Activated CD4-positive, CD25-positive, alpha-beta regulatory T cell treated with anti-CD3 and anti-CD28 coated beads, Interleukin-2, amount 50 U/mL, for 16 hours (primary cell): Measurements from ENCODE around the gene SMAD1.
"Not testable (repeated sequence)": the region's sequence is repeated elsewhere in the genome, so short reads cannot be mapped to it uniquely, and the experiment has no call there.

Source experiments
- DNase-seq: peaks from one replicate; pipeline ENCODE4 v3.0.0-alpha.2; 2020; ENCODE audit warnings: low read depth, low spot score

The SMAD1 gene

DNA sequence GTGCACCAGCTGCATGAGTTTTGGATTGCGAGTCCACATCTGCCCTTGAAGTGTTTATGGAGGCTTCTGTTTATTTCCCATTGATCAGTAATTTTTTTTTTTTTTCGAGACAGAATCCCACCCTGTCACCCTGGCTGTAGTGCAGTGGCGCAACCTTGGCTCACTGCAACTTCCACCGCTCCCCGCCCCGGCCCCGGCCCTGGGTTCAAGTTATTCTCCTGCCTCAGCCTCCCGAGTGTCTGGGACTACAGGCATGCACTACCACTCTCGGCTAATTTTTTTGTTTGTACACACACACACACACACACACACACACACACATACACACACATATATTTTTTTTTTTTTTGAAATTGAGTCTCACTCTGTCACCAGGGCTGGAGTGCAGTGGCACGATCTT, 46.1 kb downstream of the SMAD1 start:
- DNase-seq: no peak

DNA sequence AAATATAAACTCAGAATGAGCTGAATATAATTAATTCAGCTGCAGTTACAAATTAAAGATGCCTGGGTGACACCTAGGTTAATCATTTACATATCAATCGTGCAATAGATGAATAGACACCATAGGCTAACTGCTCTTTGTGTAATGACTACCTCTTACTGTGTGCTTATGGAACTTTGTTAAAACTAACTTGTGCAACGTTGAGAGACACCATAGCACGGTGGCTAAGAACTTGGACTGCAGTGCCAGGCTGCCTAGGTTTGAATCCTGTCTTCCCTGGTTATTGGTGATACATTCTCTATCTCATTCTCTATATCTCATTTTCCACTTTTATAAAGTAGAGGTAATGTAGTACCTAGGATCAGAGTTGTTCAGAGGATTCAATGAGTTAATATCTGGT, 46.9 kb downstream of the SMAD1 start:
- no peak for DNase-seq

DNA sequence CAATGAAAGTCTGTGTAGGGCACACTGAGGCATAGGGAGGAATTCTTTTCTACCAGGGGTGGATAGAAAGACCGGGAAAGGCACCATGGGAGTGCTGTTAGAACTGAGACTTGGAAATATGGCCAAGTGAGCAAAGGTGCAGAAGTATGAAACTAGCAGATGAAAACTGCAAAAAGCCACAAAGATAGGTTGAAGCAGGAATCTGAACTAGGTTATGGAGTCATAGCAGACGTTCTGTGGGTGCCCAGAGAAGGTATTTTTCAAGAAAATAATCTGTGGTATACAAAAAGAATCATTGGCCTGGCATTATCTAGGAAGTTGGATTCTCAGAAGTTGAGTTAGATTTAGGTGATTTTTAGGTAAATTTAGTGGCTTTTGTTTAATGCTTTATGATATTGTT, 48.5 kb downstream of the SMAD1 start:
- DNase-seq: no peak

DNA sequence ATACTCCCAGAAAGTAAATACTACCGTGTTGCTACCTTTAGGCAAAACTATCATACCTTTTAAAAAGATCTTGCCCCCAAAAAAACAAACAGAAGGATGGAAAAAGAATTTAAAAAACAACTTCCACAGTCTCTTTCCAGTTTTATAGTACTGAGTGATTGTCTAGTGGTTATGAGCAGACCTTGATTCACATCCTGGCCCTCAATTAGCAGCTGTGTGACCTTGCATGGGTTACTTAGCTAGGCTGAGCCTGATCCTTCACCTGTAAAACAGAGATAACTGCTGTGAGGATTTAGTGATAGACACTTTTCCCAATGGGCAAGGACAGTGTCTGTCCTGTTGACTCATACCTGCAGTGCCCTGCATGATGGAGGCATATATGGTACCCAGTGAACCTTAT, 49.0 kb downstream of the SMAD1 start:
- DNase-seq: no peak

DNA sequence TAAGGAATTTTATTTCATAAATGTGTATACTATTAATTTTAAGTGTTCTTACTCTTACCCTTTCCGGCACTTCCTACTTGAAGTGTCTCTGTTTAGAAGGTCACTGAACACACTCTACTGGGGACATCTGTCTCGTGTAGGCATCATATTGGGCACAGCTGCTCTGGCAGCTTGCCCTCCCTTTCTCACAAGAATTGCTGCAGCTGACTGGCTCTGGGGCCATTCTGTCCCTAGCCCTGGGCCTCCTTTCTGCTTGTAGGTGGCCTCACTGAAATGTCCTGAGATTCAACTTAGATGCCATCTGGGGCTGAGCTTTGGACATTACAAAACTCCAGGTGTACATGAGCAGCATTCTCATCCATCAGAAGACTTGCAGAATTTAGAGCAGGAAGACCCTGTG, 49.6 kb downstream of the SMAD1 start:
- no peak for DNase-seq

DNA sequence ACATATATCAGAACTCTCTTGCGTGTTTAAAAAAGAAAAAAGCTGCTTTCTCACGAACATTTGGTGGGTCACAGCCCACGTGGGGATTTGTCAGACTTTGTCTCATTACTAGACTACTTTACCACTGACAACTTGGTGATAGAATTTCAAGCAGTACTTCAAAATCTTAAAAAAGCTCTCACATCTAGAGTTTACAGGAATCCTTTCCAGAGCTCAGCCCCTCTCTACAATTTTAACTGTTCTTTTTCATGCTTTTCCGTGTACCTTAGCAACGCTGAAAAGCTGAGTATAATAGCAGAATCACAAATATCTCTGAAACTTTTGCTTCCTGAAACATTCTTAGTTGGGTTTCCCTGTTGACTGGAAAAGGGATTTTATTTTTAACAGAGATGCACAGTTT, 50.2 kb downstream of the SMAD1 start:
- DNase-seq: no peak

DNA sequence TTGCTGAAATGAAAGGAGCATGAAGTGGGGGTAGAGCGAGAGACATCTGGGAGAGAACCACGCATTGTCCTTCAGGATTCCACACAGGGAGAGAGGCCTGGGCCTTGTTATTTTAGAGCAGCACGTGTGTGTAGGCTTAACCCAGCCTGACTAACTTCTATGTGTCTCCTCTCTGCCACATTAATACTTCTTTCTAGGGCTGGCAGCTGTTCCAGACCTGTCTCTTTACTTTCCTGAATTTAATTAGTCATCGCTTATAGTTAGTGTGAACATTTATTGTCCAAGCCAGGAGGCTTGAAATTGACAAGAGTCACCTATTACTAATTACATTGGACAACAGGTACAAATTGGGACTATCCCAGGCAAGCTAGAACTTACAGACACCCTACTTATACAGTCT, 51.3 kb downstream of the SMAD1 start:
- DNase-seq: no peak

DNA sequence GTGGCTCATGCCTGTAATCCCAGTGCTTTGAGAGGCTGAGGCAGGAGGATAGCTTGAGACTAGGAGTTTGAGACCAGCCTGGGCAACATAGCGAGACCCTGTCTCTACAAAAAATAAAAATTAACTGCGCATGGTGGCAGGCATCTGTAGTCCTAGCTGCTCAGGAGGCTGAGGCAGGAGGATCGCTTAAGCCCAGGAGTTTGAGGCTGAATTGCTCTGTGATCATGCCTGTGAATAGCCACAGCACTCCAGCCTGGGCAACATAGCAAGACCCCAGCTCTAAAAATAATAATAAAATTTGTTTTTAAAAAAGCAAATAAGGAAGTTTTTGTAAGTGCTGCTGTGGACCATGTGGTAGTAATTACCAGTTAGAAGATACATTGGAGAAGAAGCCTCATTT, 51.8 kb downstream of the SMAD1 start:
- not testable (repeated sequence) for DNase-seq

DNA sequence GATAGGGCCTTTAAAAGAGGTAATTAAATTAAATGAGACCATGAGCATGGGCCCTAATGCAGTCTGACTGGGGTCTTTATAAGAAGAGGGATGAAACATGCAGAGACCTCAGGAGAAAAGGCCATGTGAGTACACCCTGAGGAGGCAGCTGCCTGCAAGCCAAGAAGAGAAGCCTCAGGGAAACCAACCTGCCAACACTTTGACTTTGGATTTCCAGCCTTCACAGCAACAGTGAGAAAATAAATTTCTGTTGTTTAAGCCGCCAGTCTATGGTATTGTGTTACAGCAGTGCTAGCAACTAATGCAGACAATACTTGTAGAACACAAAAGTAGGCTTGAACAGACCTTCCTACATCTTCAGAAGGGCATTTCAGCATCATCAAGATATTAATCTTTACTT, 52.3 kb downstream of the SMAD1 start:
- no peak for DNase-seq

DNA sequence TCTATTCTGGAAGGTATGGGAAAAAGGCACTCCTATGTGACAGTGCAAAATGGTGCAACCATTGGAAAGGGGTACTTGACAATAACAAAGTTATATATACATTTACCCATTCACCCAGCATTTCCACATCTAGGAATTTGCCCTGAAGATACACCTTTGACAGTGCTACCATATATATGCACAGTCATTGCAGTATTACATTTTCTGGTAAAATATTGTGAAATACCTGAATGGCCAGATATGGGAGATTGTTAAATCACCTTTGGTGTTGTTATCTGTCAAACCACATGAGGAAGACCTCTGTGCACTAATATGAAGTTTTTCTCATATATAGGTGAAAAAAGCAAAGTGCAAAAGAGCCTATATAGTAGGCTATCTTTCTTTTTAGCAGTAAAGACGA, 53.5 kb downstream of the SMAD1 start:
- no peak for DNase-seq

DNA sequence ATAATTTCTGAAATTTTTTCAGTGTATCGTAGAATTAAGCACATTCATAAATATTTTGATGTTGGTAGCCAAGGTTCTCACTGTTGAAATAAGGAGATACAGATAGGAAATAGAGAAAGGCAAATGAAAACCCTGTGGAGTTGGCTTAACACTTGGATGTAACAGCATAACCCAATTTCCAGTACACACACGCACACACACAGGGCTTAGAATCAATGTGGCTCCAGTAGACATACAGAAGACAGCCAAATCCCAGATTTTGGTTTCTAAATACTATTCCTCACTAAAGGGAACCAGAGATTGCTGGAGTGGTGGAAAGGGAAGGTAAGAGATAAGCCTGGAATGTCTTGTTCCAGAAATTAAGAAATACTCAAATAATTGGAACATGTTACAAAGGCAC, 54.4 kb downstream of the SMAD1 start:
- DNase-seq: no peak

DNA sequence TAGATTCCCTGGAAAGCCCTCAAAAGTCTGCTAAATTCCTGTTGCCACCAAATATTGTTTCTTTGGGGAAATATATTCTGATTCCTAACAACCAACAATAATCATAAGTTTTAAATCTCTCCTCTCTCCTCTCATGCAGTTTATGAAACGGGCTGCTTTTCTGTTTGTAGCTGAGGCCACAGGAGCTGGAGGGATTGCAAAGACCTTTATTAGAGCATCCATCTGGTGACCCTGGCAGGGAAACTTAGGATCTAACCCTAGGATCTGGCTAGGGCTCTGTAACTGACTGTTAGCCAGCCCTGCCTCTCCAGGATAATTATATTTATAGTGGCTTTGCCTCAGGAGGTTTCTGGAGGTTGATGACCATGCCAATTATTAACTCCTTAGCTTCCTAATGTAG, 56.9 kb downstream of the SMAD1 start:
- no peak for DNase-seq

DNA sequence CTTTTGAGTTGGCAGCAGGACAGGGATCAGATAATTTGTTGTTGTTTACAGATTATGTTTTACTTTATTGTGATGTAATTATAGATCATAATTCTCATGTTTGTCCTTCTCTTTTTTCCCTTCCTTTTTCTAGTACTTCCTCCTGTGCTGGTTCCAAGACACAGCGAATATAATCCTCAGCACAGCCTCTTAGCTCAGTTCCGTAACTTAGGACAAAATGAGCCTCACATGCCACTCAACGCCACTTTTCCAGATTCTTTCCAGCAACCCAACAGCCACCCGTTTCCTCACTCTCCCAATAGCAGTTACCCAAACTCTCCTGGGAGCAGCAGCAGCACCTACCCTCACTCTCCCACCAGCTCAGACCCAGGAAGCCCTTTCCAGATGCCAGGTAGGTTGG, 58.0 kb downstream of the SMAD1 start:
- no peak for DNase-seq

DNA sequence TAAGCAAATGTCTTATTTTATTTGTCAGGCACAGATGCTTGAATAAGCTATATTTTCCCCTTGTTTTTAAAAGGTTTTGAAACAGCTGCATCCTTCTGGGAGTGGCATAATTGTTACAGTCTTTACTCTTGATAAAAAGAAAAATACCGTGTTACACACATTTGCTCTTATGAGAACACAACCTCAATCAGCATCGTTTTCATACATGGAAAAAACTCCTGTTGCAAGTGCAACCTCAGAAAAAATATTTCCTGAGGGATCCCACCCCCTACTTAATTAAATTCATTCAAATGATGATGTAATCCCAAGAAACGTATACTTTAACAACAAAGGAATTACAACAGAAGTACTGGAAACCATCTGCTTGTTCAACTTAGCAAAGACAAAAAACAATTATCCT, 58.6 kb downstream of the SMAD1 start:
- no peak for DNase-seq

DNA sequence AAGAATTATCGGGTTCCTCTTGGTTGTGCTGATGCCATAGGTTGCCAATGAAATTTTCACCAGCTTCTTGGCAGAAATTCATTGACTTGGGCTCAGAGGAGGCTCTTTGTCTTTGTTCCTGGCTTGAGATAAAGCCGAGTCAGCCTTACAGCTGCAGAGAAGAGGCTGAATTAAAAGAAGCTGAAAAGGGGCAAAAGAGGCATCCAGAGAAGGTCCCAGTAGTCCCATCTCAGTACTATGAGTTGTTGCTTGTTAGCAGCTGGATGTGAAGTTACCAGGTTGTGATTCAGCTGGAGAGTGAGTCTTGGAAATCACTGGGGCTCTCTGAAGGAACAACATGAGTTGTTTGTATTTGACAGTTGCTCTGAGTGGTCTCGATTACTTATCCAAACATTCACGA, 59.7 kb downstream of the SMAD1 start:
- no peak for DNase-seq

DNA sequence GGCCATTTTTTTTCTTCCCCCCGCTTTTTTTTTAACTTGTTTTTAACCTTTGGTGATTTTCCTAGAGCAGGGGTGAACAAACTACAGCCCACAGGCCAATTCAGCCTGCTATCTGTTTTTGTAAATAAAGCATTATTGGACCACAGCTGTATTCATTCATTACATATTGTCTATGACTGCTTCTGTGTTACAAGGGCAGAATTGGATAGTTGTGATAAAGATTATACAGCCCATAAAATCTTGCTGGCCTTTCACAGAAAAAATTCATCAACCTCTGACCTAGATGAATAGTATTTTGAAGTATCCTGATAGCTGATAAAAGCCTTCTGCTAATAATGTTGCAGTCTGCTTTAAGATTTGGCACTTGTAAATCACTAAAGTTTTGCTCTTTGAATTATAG, 63.4 kb downstream of the SMAD1 start:
- DNase-seq: no peak

DNA sequence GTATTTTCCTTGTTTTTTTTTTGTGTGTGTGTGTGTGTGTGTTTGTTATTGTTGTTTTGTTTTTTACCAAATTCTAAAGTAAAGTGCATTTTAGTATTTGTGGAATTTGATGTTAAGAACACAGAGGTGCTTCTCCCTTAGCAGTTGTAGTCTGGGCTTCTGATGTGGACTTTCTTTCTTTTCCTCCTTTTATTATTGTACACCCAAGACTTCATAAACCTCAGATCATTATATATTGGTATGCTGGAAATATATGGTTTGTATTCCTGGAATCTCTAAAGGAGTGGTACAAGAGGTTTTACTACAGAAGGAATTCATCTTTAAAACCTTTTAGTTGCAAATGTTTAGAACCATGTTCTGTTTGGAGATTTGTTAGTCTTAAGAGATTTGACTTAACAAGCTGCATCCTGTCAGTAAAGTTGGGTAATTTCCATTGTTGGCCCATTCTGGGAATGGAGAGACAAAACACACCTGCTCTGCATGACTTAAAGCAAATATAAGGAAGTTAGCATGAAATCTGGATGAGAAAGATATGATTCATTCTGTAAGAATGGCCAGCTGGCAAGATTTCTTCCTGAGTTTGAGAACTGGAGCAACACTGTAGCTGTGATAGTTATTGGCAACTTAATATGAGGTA, 64.0 kb downstream of the SMAD1 start:
- no peak for DNase-seq

DNA sequence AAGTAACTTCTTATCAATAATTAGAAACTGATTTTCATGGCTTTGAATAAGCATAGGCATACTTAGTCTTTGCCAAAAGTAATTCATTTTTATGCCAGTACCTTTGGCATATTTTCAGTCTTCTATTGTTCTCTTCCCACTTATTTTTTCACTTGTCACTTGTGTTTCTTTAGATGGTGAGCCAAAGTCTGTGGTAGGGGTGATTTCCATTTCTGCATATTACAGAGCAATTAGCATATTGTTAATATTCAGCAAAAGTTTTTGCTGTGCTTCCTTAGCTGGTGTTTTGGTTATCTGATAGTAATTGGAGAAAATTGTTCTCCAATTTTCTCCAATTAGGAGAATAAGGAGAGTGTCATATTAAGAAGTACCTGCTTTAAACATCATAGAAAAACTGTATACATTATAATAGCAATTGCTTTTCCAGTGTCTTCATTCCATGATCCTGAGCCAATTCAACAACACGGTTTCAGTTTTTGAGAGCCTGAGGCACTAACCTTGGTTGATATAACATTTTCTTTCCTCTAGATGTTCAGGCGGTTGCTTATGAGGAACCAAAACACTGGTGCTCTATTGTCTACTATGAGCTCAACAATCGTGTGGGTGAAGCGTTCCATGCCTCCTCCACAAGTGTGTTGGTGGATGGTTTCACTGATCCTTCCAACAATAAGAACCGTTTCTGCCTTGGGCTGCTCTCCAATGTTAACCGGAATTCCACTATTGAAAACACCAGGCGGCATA, 64.7 kb downstream of the SMAD1 start:
- DNase-seq: no peak

DNA sequence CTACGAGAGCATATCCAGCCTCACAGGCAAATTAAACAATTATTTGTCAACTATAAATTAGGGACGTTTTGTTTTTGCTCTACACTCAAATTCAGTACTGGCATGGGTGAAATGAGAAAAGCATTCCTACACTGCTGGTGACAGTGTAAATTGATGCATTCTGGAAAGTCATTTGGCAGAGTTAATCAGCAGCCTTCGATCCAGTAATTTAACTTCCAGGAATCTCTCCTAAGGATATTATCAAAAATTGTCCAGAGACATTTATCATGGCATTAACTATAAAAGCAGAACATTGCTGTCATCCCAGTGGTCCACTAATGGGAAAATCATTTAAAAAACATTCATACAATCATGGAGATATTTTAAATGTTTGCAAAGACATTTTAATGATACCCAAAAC, 70.0 kb downstream of the SMAD1 start:
- DNase-seq: no peak

DNA sequence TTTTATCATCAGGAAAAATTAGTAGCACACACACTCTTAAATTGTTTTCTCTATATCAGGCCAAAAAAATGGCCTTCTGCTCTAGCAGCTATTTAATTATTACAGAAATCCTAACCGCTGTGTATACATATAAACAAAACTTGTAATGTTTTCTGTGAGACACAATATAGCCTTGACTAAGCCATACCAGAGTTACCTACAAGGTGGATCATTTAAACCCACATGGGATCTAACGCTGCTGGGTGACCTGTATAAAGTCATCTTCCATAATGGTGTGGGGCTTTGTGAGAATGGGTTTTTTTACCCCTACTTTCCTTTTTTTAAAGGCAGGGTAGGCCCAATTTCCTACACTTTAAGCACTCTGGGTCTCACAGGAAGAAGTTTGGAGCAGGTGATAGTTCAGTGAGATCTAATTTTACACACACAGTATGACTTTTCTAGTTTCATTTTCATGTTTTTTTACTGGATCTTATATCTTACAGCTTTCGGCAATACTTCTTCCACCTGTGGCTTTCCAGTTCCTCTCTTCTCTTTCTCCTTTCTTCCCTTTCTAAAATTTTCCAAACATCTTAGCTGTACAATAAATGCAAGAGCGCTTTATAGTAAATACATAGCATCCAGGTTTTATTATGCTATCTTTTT, 70.6 kb downstream of the SMAD1 start:
- no peak for DNase-seq

DNA sequence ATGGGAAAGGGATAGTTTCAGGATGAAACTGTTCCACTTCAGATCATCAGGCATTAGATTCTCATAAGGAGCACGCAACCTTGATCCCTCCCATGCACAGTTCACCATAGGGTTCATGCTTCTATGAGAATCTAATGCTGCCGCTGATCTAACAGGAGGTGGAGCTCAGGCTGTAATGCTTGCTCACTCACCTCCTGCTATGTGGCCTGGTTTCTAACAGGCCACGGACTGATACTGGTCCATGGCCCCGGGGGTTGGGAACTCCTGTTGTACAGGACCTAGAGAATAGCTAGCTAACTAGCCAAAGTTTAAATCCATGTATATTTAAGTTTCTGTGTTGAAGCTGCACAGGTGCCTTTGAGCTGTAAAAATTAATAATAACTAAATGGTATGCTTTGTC, 71.7 kb downstream of the SMAD1 start:
- DNase-seq: no peak

DNA sequence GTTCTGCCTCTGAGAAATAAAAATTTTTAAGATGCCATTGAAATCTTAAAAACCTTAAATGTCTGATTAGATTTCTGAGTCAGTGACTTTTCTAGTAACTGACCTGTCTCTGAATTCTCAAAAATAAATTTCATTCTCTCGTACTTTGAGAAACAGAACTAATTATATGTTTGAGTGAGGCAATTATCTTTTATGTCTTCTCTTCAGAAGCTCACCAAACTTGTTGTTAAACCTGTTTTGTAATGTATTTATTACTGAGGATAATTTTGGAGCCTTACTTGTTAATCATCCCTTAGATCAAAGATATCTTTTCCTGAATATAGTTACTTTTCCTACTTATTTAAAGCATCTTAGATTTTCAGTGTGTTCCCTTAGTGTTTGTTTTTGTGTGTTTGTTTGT, 73.0 kb downstream of the SMAD1 start:
- no peak for DNase-seq

DNA sequence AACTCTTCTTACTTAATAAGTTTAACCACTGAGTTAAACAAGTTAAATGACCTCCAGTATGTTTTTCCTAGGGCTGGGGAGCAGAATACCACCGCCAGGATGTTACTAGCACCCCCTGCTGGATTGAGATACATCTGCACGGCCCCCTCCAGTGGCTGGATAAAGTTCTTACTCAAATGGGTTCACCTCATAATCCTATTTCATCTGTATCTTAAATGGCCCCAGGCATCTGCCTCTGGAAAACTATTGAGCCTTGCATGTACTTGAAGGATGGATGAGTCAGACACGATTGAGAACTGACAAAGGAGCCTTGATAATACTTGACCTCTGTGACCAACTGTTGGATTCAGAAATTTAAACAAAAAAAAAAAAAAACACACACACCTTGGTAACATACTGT, 76.1 kb downstream of the SMAD1 start:
- DNase-seq: no peak
